Astrocyte (in vitro differentiated cells and primary cell): ENCODE data around the gene FLOT2. TPM values are rescaled to one million over a fixed set of nuclear protein-coding genes. Genes with fewer than 3 reads are reported as not detected.

ENCODE experiments used
- DNase-seq: peaks from one replicate; pipeline ENCODE4 v3.0.0-alpha.2; 2010; ENCODE audit warnings: low read depth
- FAIRE-seq: peaks from 2 replicates; lab custom pipeline; 2011; peaks lifted over from hg19 to GRCh38; lab: Jason Lieb, UNC
- H2AFZ ChIP-seq: 2 replicates; pipeline ENCODE4 v1.6.0; 2012; ENCODE audit warnings: low read depth, low read length, inconsistent platforms
- H3K27ac ChIP-seq: 2 replicates; pipeline ENCODE4 v1.5.1; 2011; ENCODE audit warnings: low read depth, low read length, inconsistent platforms
- H3K27me3 ChIP-seq: 2 replicates; pipeline ENCODE4 v1.6.0; 2011; ENCODE audit warnings: low read length, inconsistent platforms; ENCODE audit not compliant: insufficient read depth
- H3K36me3 ChIP-seq: 2 replicates; pipeline ENCODE4 v1.5.1; 2011; ENCODE audit warnings: low read length, inconsistent platforms; ENCODE audit not compliant: insufficient read depth
- H3K4me1 ChIP-seq: 2 replicates; pipeline ENCODE4 v1.5.1; 2011; ENCODE audit warnings: low read length, inconsistent platforms; ENCODE audit not compliant: insufficient read depth
- H3K4me2 ChIP-seq: 2 replicates; pipeline ENCODE4 v1.6.0; 2012; ENCODE audit warnings: low read length, inconsistent platforms
- H3K4me3 ChIP-seq: 2 replicates; pipeline ENCODE4 v1.5.1; 2011; ENCODE audit warnings: low read depth, mild to moderate bottlenecking, low read length, inconsistent platforms; ENCODE audit not compliant: insufficient read depth
- H3K79me2 ChIP-seq: 2 replicates; pipeline ENCODE4 v1.6.0; 2012; ENCODE audit warnings: mild to moderate bottlenecking, low read length, inconsistent platforms; ENCODE audit not compliant: insufficient read depth
- H3K9ac ChIP-seq: 2 replicates; pipeline ENCODE4 v1.6.0; 2012; ENCODE audit warnings: mild to moderate bottlenecking, low read length, inconsistent platforms
- H3K9me3 ChIP-seq: 2 replicates; pipeline ENCODE4 v1.5.1; 2012; ENCODE audit warnings: low read depth, mild to moderate bottlenecking, low read length, inconsistent platforms; ENCODE audit not compliant: insufficient read depth
- H4K20me1 ChIP-seq: 2 replicates; pipeline ENCODE4 v1.6.0; 2012; ENCODE audit warnings: low read length, inconsistent platforms; ENCODE audit not compliant: insufficient read depth
- H3K27ac Mint-ChIP-seq: one replicate; pipeline ENCODE4 v1.8.0; 2021; ENCODE audit warnings: mild to moderate bottlenecking, mixed read lengths; ENCODE audit not compliant: unreplicated experiment
- H3K27me3 Mint-ChIP-seq: one replicate; pipeline ENCODE4 v1.8.0; 2021; ENCODE audit warnings: low read depth, mixed read lengths; ENCODE audit not compliant: unreplicated experiment
- H3K36me3 Mint-ChIP-seq: one replicate; pipeline ENCODE4 v1.8.0; 2021; ENCODE audit warnings: low read depth, mixed read lengths; ENCODE audit not compliant: unreplicated experiment
- H3K4me1 Mint-ChIP-seq: one replicate; pipeline ENCODE4 v1.8.0; 2021; ENCODE audit warnings: low read depth, mixed read lengths; ENCODE audit not compliant: unreplicated experiment
- H3K4me3 Mint-ChIP-seq: one replicate; pipeline ENCODE4 v1.8.0; 2021; ENCODE audit warnings: mild to moderate bottlenecking, moderate library complexity, mixed read lengths; ENCODE audit not compliant: unreplicated experiment
- H3K9me3 Mint-ChIP-seq: one replicate; pipeline ENCODE4 v1.8.0; 2021; ENCODE audit warnings: mild to moderate bottlenecking, mixed read lengths; ENCODE audit not compliant: unreplicated experiment
- CTCF ChIP-seq: IDR thresholded peaks from 2 replicates; pipeline ENCODE4 v1.5.1; 2011; ENCODE audit warnings: low read depth, mild to moderate bottlenecking, inconsistent platforms, low read length, moderate library complexity; ENCODE audit not compliant: insufficient read depth
- EZH2 ChIP-seq: IDR thresholded peaks from 2 replicates; pipeline ENCODE4 v1.6.1; 2012; ENCODE audit warnings: mild to moderate bottlenecking, low read length, inconsistent platforms; ENCODE audit not compliant: insufficient read depth
- total RNA-seq: library from RNA; stranded (reverse); gene quantifications from 2 replicates; pipeline ENCODE4 v1.2.1, GENCODE V29; 2021

The FLOT2 gene
- total RNA-seq, 1 donor from 2014 or later, result 84.4 TPM

- Histone ChIP-seq H4K20me1 (no peaks in the 10 kb centered on the region), H2AFZ (no peak overlapping the region), H3K4me1 (no peaks in the 10 kb centered on the region), H3K9me3 (no peaks in the 10 kb centered on the region), H3K79me2 (no peaks in the 10 kb centered on the region), H3K9ac (no peak overlapping the region), H3K27ac (no peak overlapping the region), H3K4me3 (no peak overlapping the region), H3K27me3 (no peaks in the 10 kb centered on the region), H3K36me3 (no peaks in the 10 kb centered on the region), H3K4me2 (no peak overlapping the region)
- no peak for DNase-seq
- H3K27ac Mint-ChIP-seq, result peak overlapping the region; percentile 3
- no peaks in the 10 kb centered on the region for H3K9me3 Mint-ChIP-seq
- FAIRE-seq, result no peak
- TF ChIP-seq CTCF, result no peak
- TF ChIP-seq EZH2, result no peak
- no peak overlapping the region for H3K4me3 Mint-ChIP-seq
- H3K4me1 Mint-ChIP-seq, result peaks cover 3% of the 10 kb centered on the region
- peaks cover 6% of the 10 kb centered on the region for H3K27me3 Mint-ChIP-seq
- peaks cover 8% of the 10 kb centered on the region for H3K36me3 Mint-ChIP-seq
These were observed 31.4 kb downstream of the FLOT2 start for GRCh38 chr17:28865946-28866752.

GRCh38 chr17:28864991-28865849 lies 32.3 kb downstream of the FLOT2 start:
- no peaks in the 10 kb centered on the region for H3K27me3 ChIP-seq
- H3K27ac ChIP-seq, result no peak overlapping the region
- H2AFZ ChIP-seq, result no peak overlapping the region
- Mint-ChIP-seq H3K36me3 (peaks cover 13% of the 10 kb centered on the region), H3K27me3 (peaks cover 4% of the 10 kb centered on the region), H3K4me3 (no peak overlapping the region), H3K4me1 (peaks cover 3% of the 10 kb centered on the region), H3K9me3 (no peaks in the 10 kb centered on the region), H3K27ac (peak overlapping the region; percentile 3)
- H3K9me3 ChIP-seq, result no peaks in the 10 kb centered on the region
- H4K20me1 ChIP-seq, result no peaks in the 10 kb centered on the region
- H3K4me2 ChIP-seq, result no peak overlapping the region
- H3K9ac ChIP-seq, result no peak overlapping the region
- H3K79me2 ChIP-seq, result no peaks in the 10 kb centered on the region
- no peak for TF ChIP-seq EZH2
- no peak for TF ChIP-seq CTCF
- FAIRE-seq (no peak), DNase-seq (no peak)
- no peak overlapping the region for H3K4me3 ChIP-seq
- H3K36me3 ChIP-seq, result peaks cover 4% of the 10 kb centered on the region
- H3K4me1 ChIP-seq, result no peaks in the 10 kb centered on the region
